SHP77 treated with DMSO at 0.1 percent for 48 hours (cell line): Measurements from ENCODE around the gene SHANK1.

ENCODE experiments used
- DNase-seq: peaks from one replicate; lab custom pipeline; 2025; lab: John Stamatoyannopoulos, UW

Gene SHANK1

GRCh38 chr19:50711805-50712204 lies 7.8 kb downstream of the SHANK1 start:
- DNase-seq, result no peak

GRCh38 chr19:50711196-50711595 lies 8.4 kb downstream of the SHANK1 start:
- no peak for DNase-seq

- DNase-seq, result no peak
Measured at GRCh38 chr19:50710612-50711011, 9.0 kb downstream of the SHANK1 start.

- no peak for DNase-seq
Measured at GRCh38 chr19:50710094-50710493, 9.5 kb downstream of the SHANK1 start.

GRCh38 chr19:50708179-50708879 lies 11.3 kb downstream of the SHANK1 start:
- no peak for DNase-seq

- no peak for DNase-seq
Measured at GRCh38 chr19:50706387-50706786, 13.2 kb downstream of the SHANK1 start.

- DNase-seq, result peak; percentile 19
Measured at GRCh38 chr19:50705422-50706019, 14.1 kb downstream of the SHANK1 start.

GRCh38 chr19:50703915-50704796 lies 15.4 kb downstream of the SHANK1 start:
- peak; percentile 67 for DNase-seq

- no peak for DNase-seq
Measured at GRCh38 chr19:50702871-50703829, 16.5 kb downstream of the SHANK1 start.

GRCh38 chr19:50702158-50702870 lies 17.3 kb downstream of the SHANK1 start:
- DNase-seq, result no peak

- no peak for DNase-seq
Measured at GRCh38 chr19:50701367-50701985, 18.1 kb downstream of the SHANK1 start.

GRCh38 chr19:50697414-50698124 lies 22.0 kb downstream of the SHANK1 start:
- no peak for DNase-seq

GRCh38 chr19:50696094-50696483 lies 23.5 kb downstream of the SHANK1 start:
- no peak for DNase-seq

- DNase-seq, result peak; percentile 17
Measured at GRCh38 chr19:50695251-50696093, 24.1 kb downstream of the SHANK1 start.

GRCh38 chr19:50694815-50695145 lies 24.8 kb downstream of the SHANK1 start:
- no peak for DNase-seq

- DNase-seq, result no peak
Measured at GRCh38 chr19:50693064-50693975, 26.3 kb downstream of the SHANK1 start.

- DNase-seq, result no peak
Measured at GRCh38 chr19:50690439-50690838, 29.2 kb downstream of the SHANK1 start.

GRCh38 chr19:50688766-50689165 lies 30.8 kb downstream of the SHANK1 start:
- no peak for DNase-seq
